GM12892 (cell line): ENCODE results near the gene C12orf57.

Experiments
- POLR2A ChIP-seq: IDR thresholded peaks from 2 replicates; pipeline ENCODE4 v1.6.1; 2011; ENCODE audit warnings: low read depth, low read length, control low read depth
- TAF1 ChIP-seq: IDR thresholded peaks from 2 replicates; pipeline ENCODE4 v1.6.1; 2011; ENCODE audit warnings: low read depth, mild to moderate bottlenecking, control low read depth, low read length, borderline replicate concordance

- TF ChIP-seq TAF1 = no peak
- TF ChIP-seq POLR2A = no peak
Measured at GRCh38 chr12:6915789-6916285, 28.0 kb upstream of the C12orf57 start.
